ENCODE results near the gene OR52B2.

Gene OR52B2

DNA sequence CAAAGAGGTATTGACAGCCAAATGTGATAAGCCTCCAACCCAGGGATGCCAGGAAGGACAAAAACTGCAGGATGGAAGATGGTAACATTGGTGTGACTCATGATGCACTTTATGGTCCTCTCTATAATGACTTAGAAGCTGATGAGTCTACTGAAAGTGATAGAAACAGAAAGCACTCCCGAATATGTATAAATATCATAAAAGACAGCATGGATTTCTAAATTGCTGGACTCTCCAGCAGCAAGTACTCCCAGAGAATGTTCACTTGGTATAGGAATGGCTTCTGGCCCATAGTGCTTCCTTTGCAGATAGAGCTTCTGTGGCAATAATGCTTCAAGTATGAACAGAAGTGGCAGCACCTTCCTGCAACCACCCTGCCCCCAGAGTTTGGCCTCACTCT lies at the start of gene OR52B2:
OR52B2 (minus strand) TSS at position 101 of the 400 bp plus-strand sequence; CDS start at position 101, 0 bp downstream.
- DNase-seq (ENCODE audit: low spot score): no peak

DNA sequence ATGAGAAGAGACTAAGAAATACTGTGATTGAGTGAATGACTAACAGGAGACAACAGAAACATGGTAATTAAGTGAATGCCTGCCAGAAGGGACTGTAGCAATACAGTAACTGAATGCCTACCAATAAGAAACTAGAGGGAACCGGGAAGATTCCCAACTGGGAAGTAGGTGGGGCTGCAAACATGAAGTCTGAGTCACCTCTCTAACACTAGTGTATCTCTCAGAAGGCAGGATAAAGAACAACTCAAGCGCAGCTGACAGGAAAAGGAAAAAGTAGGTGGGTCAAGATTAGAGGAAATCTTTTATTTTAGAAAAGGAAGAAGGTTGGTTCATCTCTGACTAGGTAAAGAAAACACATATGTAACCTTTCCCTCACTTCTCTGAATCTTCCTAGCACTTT lies 49.2 kb upstream of the OR52B2 start:
- DNase-seq (ENCODE audit: low spot score): no peak

DNA sequence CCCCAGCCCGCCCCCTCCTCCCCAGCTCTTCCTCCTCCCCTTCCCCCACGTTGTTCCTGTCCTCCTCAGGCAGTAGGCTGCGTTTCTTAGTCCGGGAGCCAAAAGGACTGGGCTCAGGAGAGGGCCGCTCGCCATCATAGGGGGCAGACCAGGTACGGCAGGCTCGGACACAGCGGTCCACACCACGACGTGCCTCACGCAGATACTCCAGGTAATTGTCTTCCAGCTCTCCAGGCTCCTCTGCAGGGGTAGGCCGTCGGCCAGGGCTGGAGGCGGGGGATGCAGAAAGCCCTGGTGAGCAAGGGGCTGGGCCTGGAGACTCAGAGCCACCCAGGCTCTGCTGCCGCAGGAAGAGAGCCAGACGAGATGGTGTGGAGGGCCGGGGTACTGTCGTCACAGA lies 47.6 kb upstream of the OR52B2 start:
- no peak for DNase-seq (ENCODE audit: low spot score)

DNA sequence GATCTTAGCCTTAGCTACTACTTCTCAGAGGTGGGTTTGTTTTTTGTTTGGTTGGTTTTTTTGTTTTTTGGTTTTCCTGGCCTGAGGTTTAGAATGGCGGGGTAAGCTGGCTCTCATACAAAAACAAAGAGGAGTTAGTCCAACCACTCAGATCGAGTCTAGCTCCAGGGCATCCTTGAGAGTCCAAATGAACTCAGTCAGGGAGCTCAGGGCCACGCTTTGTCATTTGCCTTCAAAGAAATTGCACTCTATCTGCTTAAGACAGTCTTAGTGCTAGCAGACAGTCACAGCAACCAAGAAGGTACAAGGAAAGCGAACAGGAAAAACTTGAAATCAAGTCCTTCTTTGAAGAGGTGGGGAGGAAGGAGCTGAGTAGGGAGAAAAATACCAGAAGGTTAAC lies 46.4 kb upstream of the OR52B2 start:
- peak; percentile 3 for DNase-seq (ENCODE audit: low spot score)

DNA sequence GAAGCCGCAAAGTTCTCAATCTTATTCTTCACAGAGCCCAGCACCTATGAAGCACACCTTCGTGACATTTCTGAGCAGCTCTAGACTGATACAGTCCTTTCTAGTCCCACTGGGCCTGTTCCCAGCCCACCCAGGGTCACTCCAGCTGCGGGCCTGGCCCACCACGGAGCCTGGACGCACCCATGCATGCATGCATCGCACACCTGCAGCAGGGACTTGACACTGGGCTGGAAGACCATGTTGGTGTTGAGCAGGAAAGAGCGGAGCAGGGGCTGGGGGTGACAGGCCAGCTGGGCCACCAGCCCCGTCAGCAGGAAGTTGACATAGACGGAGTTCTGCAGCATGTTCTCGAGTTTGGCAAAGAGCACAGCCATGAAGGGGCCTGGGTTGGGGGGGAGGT lies 44.4 kb upstream of the OR52B2 start:
- DNase-seq (ENCODE audit: low spot score): peak; percentile 3

DNA sequence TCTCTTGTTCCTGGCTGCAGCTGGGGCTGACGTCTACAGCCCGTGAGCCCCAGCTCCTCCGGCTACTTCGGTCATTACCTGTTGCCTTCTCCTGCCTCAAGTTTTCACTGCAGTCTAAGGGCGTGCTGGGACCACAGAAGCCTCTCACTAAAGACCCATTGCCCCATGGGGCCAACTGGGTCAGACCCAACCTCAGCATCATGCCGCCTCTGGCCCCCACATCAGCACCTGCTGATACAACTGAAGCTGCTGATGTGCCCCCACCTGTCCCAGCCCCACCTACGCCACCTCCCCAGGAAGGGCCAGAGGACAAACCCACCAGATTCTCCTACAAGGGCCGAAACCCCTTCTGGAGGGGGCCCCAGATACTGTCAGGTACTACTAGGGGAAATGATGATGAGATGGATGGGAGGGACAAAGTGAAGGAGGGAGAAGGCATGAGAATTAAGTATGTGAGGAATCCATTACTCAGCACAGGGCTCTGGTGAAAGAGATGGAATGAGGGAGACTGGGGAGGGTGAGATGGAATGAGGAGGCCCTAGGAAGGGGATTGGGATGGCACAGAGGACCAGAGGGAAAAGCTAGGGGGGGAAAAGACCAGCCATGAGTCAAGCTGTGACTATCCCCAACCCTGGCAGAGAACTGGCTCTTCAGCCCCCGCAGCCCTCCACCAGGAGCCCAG lies 40.3 kb upstream of the OR52B2 start:
- peak; percentile 3 for DNase-seq (ENCODE audit: low spot score)

DNA sequence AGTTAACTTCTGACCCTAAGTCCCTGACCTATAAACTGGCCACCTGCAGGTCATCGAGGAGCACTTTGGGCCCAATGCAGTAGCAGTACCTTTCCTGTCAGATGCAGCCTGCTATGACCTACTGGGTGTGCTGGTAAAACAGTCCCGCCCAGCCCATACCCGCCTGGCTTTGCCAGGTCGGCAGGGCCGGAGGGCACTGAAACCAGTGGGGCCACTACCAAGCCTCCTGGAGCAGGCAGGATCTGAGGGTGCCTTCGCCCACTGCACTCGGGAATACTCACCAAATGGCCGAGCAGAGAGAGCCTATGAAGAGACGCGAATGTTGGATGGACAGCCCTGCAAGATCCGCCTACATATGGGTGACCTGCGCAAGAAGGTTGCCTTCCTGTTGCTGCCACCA lies 39.7 kb upstream of the OR52B2 start:
- DNase-seq (ENCODE audit: low spot score): peak; percentile 3

DNA sequence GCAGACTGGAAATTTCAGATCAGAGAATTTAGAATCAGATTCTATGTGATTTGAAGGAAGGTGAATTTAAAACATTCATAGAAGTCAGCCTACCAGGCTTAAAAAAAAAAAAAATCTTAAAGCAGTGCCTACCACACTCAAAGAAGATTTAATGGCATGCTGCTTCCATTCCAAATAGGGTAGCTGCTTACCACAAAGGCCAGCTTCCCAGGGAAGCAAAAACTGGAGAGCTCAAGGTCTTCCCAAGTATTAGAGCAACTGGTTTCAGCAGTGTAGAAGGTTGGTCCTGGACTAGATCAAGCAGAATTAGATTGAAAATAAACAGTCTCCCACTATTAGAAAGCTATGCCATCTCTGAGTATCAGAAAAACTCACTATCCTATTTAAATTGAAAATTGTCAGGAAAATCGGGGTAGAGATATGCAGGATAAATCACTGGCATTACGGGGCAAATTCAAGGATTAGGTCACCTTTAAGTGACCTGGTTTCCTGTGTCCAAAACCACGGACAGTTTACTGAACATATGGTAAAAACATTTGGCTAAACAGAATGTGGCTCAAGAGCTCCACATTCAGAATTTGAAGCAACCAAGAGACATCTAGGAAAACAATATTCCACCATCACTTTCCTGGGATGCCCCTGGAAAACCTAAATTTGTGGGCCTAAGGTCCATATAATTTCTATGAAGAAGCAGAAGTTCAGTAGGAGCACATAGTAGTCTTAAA lies 36.5 kb upstream of the OR52B2 start:
- DNase-seq (ENCODE audit: low spot score): no peak

DNA sequence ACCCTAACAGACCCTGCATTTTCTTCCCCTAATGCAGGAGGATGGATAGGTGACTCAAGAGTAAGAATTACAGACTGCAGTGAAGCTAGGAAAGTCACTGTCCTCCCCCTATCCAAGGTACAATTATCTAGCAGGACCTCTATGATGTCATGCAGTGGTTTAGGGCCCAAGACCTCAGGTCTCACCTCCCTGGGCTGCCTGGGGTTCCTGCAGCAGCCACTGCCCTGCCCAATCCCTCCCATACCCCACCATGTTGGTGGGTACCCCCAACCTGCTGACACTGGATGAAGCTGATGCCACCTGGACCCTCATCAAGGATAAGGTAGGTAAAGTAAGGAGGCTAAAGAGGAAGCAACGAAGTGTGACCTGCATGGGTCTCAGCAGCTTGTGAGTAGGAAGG lies 35.2 kb upstream of the OR52B2 start, which contains the start of gene C11orf42:
C11orf42 (plus strand) TSS at position 192 of the 400 bp plus-strand sequence; CDS start at position 251, 59 bp downstream.
- DNase-seq (ENCODE audit: low spot score): no peak

DNA sequence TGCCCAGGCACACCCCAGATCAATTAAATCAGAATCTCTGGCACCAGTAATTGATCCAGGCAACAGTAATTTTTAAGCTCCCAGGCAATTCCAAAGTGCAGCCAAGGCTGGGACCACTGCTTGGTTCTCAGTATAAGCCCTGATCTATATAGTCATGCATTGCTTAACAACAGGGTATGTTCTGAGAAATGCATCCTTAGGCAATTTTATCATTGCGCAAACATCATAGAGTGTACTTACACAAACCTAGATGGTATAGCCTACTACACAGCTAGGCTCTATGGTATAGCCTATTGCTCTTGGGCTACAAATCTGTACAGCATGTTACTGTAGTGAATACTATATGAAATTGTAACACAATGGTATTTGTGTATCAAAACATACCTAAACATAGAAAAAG lies 34.6 kb upstream of the OR52B2 start:
- no peak for DNase-seq (ENCODE audit: low spot score)

DNA sequence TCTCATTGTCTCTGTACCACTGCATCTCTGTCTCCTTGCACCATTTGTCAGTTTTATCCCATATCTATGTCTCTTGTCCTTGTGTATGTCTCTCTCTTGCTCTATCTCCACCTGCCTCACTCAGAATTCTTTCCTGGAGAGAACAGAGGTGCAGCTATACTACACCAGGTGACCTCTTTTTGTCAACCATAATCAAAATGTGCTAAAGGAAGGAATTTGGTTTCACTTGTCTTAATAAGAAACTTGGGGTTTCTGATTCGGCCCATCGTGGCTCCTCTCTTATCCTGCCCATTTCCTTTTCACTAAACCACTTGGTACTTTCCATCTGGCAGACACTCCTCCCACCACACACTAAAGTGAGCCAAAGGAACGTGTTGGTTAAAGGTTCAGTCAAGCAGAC lies 33.2 kb upstream of the OR52B2 start:
- no peak for DNase-seq (ENCODE audit: low spot score)

DNA sequence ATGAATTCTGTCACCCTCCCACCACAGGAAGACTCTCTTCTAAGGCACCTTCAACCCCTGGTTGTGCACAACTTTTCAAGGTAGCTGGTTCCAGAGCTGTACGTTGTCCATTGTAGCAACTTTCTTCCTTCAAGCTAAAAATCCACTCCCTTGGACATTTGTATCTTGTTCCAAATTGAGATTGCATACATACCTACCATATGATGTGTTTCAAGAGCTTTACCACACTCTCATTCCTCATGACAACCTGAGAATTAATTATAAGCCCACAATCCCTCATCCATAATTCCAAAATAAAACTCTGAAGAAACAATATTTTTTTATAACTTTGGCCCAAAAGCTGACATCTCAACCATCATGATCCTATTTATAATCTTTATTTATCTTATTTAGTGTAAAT lies 31.9 kb upstream of the OR52B2 start:
- no peak for DNase-seq (ENCODE audit: low spot score)

DNA sequence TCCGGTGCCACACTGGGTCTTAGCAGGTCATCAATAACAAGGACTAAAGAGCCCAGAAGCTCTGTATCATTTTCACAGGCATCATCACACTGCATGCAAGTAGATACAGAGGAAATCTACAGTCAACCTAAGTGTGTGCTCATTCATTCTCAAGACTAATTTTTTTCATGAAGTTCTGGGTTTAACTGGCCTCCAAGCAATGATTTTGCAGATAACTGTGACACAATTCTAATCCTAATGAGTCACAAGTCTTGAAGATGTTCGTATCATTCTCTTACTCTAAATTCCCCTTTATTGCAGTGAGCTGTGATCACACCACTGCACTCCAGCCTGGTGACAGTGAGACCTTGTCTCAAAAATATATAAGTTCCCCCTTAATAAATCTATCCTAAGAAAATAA lies 31.4 kb upstream of the OR52B2 start:
- DNase-seq (ENCODE audit: low spot score): no peak

DNA sequence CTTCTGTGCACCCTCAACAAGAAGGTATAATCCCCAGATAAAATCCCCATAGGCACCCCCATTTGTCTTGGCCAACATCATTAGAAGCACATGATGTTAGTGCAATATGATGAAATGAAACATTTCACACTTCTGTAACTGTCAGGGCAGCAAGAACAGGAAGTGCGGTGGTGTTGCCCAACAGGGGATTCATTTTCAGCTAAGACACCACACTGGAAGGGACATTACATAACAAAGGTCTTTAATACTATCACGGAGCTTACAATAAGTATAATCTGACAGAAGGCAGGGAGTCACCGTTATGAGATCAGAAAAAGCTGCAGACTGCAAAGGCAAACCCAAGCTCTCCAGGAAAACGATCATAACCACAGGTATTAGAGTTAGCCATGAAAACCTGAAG lies 30.8 kb upstream of the OR52B2 start:
- DNase-seq (ENCODE audit: low spot score): no peak

DNA sequence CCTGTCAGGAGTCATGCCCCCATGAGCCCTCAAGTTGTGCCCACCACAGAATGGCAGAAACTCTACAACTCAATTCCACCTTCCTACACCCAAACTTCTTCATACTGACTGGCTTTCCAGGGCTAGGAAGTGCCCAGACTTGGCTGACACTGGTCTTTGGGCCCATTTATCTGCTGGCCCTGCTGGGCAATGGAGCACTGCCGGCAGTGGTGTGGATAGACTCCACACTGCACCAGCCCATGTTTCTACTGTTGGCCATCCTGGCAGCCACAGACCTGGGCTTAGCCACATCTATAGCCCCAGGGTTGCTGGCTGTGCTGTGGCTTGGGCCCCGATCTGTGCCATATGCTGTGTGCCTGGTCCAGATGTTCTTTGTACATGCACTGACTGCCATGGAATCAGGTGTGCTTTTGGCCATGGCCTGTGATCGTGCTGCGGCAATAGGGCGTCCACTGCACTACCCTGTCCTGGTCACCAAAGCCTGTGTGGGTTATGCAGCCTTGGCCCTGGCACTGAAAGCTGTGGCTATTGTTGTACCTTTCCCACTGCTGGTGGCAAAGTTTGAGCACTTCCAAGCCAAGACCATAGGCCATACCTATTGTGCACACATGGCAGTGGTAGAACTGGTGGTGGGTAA lies 29.2 kb upstream of the OR52B2 start, which contains the start of gene OR52W1:
OR52W1 (plus strand) TSS at position 51 of the 637 bp plus-strand sequence; CDS start at position 51, 0 bp downstream.
- no peak for DNase-seq (ENCODE audit: low spot score)

DNA sequence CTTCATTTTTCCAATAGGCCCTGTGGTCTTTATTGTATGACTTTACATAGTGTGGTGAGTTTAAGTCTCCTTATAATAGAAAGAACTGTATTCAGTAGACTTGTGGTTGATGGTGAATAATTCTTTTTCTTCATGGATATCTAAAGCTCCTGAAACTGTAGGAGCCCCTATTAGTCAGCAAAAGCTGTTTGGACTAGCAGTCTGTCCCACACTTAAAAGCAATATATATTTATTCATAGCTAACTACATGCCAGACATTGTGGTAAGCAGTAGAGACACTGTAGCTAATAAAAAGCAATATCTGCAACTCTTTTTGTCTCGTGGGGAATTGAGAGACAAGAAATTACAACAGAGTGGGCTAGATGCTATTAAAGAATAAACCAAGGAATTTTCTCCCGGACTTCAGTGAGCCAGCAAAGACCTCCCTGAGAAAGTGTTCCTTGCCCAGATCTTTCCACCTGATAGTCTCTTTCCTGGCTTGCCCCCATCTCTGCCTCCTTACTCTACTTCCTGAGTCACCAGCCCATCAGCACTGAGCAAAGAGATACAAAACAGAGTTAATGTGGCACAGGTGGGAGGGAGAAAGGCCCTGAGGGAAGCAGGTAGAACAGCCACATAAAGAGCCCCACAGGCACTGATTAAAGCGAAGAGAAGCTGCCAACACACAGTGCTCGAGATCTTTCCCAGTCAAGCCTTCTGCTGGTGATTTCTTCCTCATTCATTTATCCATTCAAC lies 27.5 kb upstream of the OR52B2 start:
- no peak for DNase-seq (ENCODE audit: low spot score)

DNA sequence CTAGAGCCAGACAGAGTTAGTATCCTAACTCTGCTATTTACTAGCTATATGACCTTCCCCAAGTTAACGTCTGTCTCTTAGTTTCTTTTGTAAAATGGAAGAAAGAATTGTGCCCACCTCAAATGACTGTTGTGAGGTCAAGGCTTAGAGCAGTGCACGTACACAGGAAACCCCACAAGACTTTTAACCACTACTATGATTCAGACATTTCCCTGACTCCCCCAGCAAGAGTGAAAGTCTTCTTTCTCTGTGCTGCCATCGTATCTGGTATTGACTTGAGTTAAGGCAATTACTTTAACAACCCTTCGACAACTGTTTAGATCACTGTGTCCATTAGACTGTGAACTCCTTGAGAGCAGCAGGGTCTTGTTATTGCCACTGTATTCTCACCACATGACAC lies 26.3 kb upstream of the OR52B2 start:
- no peak for DNase-seq (ENCODE audit: low spot score)

DNA sequence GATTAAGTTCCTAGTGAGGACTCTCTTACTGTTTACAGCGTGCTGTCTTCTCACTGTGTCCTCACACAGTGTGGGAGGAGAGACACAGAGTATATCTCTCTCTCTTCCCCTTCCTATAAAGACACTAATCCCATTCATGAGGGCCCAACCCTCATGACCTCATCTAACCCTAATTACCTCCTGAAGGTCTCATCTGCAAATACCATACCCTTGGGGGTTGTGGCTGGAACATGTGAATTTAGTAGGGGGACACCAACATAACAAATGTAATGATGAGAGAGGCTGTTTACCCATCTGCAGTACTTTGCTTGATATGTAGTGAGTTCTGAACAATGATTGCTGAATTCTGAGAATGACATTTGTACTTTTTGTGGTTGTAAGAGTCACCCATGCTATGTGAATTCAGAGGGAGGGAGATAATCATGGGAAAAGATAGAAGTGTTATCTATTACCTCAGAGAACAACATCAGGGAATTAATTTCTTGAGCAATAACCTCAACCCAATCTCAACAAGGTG lies 24.0 kb upstream of the OR52B2 start:
- DNase-seq (ENCODE audit: low spot score): no peak

DNA sequence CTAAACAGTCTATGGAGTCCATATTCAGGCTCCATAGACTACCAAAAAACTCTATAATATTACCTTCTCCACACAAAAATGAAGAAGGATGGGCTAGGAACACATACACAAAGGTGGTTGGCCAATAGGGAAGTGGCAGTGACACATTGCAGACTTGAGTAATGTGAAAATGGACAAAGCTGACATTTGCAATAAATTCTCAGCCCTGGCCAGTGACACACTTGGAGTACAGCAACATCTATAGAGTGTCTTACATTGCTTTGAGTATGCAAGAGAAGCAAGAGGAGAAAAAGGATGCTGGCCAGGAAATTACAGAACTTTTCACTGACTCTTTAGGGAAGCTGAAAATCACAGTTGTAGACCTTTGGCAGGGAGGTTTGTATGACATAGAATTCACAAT lies 21.6 kb upstream of the OR52B2 start:
- no peak for DNase-seq (ENCODE audit: low spot score)

DNA sequence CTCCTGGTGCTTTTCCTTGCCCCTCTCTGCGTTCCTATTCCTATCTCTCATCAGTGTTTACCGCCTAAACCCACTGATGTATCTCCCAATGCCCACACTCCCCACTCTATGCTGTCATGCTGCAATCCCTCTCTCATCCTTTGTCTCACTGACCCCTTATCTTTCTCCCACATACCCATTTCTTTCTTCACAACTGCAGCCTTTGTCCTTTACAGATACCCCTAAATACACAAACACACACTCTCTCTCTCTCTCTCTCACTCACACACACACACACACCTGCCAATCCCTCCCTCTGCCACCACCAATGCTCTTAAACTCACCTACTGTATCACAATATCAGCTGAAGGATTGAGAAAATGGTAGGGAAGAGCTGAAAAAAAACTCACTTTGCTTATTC lies 5.3 kb upstream of the OR52B2 start:
- DNase-seq (ENCODE audit: low spot score): no peak

DNA sequence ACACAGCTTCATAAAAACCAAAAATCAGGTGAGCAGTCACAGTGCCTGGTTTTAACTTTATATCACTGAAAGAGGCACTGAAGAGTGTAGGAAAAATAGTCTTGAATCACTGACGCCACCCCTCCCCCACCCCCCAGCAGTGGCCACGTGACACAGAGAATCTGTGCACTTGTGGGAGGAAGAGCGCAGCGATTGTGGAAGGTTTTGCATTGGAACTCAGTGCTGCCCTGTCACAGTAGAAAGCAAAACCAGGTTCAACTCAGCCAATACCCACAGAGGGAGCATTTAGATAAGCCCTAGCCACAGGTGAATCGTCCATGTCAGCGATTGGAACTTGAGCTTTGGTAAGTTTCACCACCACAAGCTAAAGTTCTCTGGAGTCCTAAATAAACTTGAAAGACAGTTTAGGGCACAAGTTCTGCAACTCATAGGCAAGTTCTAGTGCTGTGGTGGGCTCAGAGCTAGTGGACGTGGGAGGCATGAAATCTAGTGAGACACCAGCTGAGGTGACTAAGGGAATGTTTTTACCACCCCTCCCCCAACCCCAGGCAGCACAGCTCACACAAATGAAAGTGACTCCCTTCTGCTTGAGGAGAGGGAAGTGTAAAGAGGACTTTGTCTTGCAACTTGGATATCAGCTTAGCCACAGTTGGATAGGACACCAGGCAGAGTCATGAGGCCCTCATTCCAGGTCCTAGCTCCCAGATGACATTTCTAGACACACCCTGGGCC lies 13.3 kb downstream of the OR52B2 start:
- DNase-seq (ENCODE audit: low spot score): no peak
